Heart right ventricle (tissue), 16 donors: Measurements from ENCODE around the gene USP14. TPM values are rescaled to one million over a fixed set of nuclear protein-coding genes. Genes with fewer than 3 reads are reported as not detected.
A peak's percentile ranks its signal among the peaks of the same experiment; 100 is the strongest.

Experiments
- ATAC-seq, 8 donors: fragments of 200-7000 bp; cut with Tn5 transposase; one replicate each; pipeline ENCODE4 v1.9.1; 2020; ENCODE audit warnings: mild to moderate bottlenecking in 8 of 8, moderate library complexity in 8 of 8, moderate number of reproducible peaks in 1 of 8
- DNase-seq, 2 donors: peaks; one replicate each; pipeline ENCODE4 v3.0.0-alpha.2; 2020
- H3K27ac ChIP-seq, 10 donors: fragments of 200-600 bp; sonication (generic) in 2 of 10; one replicate each; pipeline versions ENCODE4 v1.5.0 to v1.8.0; 2020 to 2022; ENCODE audit warnings: mild to moderate bottlenecking in 3 of 10
- H3K27me3 ChIP-seq, 7 donors: fragments of 200-600 bp; one replicate each; pipeline ENCODE4 v1.8.0; 2021 to 2022; ENCODE audit warnings: mild to moderate bottlenecking in 2 of 7
- H3K36me3 ChIP-seq, 9 donors: fragments of 200-600 bp; sonication (generic) in 1 of 9; one replicate each; pipeline versions ENCODE4 v1.5.0 to v1.8.0; 2020 to 2022; ENCODE audit warnings: mild to moderate bottlenecking in 2 of 9
- H3K4me1 ChIP-seq, 9 donors: fragments of 200-600 bp; sonication (generic) in 1 of 9; one replicate each; pipeline versions ENCODE4 v1.5.0 to v1.8.0; 2020 to 2022; ENCODE audit warnings: mild to moderate bottlenecking in 4 of 9
- H3K4me3 ChIP-seq, 10 donors: fragments of 200-600 bp; sonication (generic) in 2 of 10; one replicate each; pipeline versions ENCODE4 v1.5.0 to v1.8.0; 2020 to 2022; ENCODE audit warnings: mild to moderate bottlenecking in 7 of 10, moderate library complexity in 2 of 10
- H3K9me3 ChIP-seq, 11 donors: fragments of 200-600 bp in 10 of 11; sonication (generic) in 2 of 11; one replicate each; pipeline versions ENCODE4 v1.5.0 to v1.8.0; 2013 to 2022; ENCODE audit warnings: mild to moderate bottlenecking in 2 of 11, control low read depth in 1 of 11, moderate library complexity in 1 of 11
- CTCF ChIP-seq, 9 donors: fragments of 200-600 bp; sonication (generic) in 2 of 9; IDR thresholded peaks; one replicate each; pipeline versions ENCODE4 v1.5.0 to v1.8.0; 2021 to 2022; ENCODE audit warnings: antibody characterized with exemption in 9 of 9, mild to moderate bottlenecking in 5 of 9, moderate library complexity in 1 of 9
- WGBS, 2 donors: extraction: QIAGEN DNeasy Blood & Tissue Kit; methylation state at CpG; one replicate each; pipeline ENCODE4 v1.1.7; 2013; ENCODE audit warnings: inconsistent platforms in 1 of 2; 5-methylcytosine and 5-hydroxymethylcytosine counted together
- intact Hi-C, 10 donors: fragments of 100-400 bp; cut with DNase I; formaldehyde crosslinking; loops; one replicate each; pipeline versions ENCODE4 v1.11.1 to v1.14.2; 2022
- microRNA-seq, 2 donors: library from miRNA; unstranded; fragments of <30 nt; microRNA quantifications; one replicate each; pipeline ENCODE4 v1.2.0, GENCODE V29; 2021
- polyA plus RNA-seq, 2 donors: library from polyadenylated mRNA; stranded (reverse); fragments of 200-250 nt; gene quantifications; one replicate each; pipeline ENCODE4 v1.2.3, GENCODE V29; 2013
- total RNA-seq, 10 donors: library from RNA; stranded (reverse); fragmentation: NEBNext Ultra II Directional in 3 of 10; extraction: Animal tissue kit (Norgen Biotek cat#: 25700) in 3 of 10; gene quantifications; one replicate each; pipeline versions ENCODE4 v1.2.1 to v1.2.4, GENCODE V29; 2021 to 2023
- donor health status: Arrhythmogenic right ventricular cardiomyopathy.
- donor health status: ischemic (EF 13 %, LVEDD 7.1; RV severe dilation, severe dysfunction).
- donor health status: healthy with polysubstance abuse.
- donor health status: DM: no; HTN: yes; CAD: no.
- donor health status: DM: no; HTN: no; CAD: no.
- donor health status: ischemic (EF 25% LVEDD 6.9; RV normal size, moderate dysfunction).
- donor health status: ischemic (EF 25% LVEDD 5.7; RV mildly dilated, moderate dysfunction).
- donor health status: healthy.
- donor health status: DM: yes; HTN: yes; CAD: no.
- donor health status: Ischemic cardiomyopathy.
- donor health status: ischemic (EF 35%, LVEDD 5.7; RV mildly dilated, moderate dysfunction).
- donor health status: nonischemic (EF 11% LVEDD 7.7; RV severe dilation, severe dysfunction).
- donor health status: DM: yes; HTN: yes; CAD: no.
- donor health status: PGD.
- donor health status: ischemic (EF 29% LVEDD 5.4; RV normal size, mild dysfunction).
- donor health status: nonischemic (EF 23%, LVEDD 6.1; RV moderate dilation, normal function).

The USP14 gene
- total and polyA plus RNA-seq, 12 donors = 15.3 to 53.3 (median 48.4) TPM

GRCh38 chr18:260547-260946 is 102.2 kb downstream of the USP14 start:
- intact Hi-C loops = no loop called here
- TF ChIP-seq CTCF (IDR thresholded peaks at IDR 0.05) = no peak

GRCh38 chr18:261398-262073 is 103.2 kb downstream of the USP14 start:
- H3K27me3 ChIP-seq = no peaks in the 10 kb centered on the region
- 95 to 99% methylated on average over 2 of the region's 2 CpGs for WGBS, 2 donors
- ATAC-seq (peak in 1 of 8 donors; percentile 55), DNase-seq (no peak)
- H3K4me3 ChIP-seq = no peak overlapping the region
- no peak overlapping the region for H3K27ac ChIP-seq
- intact Hi-C loops = no loop called here
- peaks cover 0 to 17% (median 5%) of the 10 kb centered on the region in 9 donors for H3K4me1 ChIP-seq
- no peak for TF ChIP-seq CTCF (IDR thresholded peaks at IDR 0.05)
- peaks cover 0 to 91% (median 27%) of the 10 kb centered on the region in 9 donors for H3K36me3 ChIP-seq
- H3K9me3 ChIP-seq = no peaks in the 10 kb centered on the region

More at GRCh38 chr18:260547-260946, 102.2 kb downstream of the USP14 start:
- ATAC-seq (no peak), DNase-seq (no peak)
- H3K4me1 ChIP-seq = peaks cover 0 to 12% (median 0%) of the 10 kb centered on the region in 9 donors
- H3K36me3 ChIP-seq = peaks cover 0 to 99% (median 30%) of the 10 kb centered on the region in 9 donors
- no peak overlapping the region for H3K4me3 ChIP-seq
- WGBS, 2 donors = 82 to 90% methylated on average over 2 of the region's 2 CpGs
- no peaks in the 10 kb centered on the region for H3K27me3 ChIP-seq
- no peaks in the 10 kb centered on the region for H3K9me3 ChIP-seq
- no peak overlapping the region for H3K27ac ChIP-seq

Small RNA genes lying within 50 kb of the gene (microRNA-seq; reads per million reads assigned to microRNA genes)
- 0 reads per million in 2 donors for gene MIR8078

Other genes starting within 250 kb of the USP14 start
- not detected for gene TUBB8B, start 108.9 kb upstream of the USP14 start, total RNA-seq
- gene TUBB8B, start 108.9 kb upstream of the USP14 start, polyA plus RNA-seq = under 1 TPM in 1 of 2 donors, not detected in 1; 0.03 TPM
- 10 to 100 TPM in 5 of 10 donors, 1 to 10 TPM in 5; 7.7 to 14.7 (median 9.8) TPM for gene THOC1, start 109.5 kb downstream of the USP14 start, total RNA-seq
- 10 to 100 TPM in 1 of 2 donors, 1 to 10 TPM in 1; 9.7 to 64.3 TPM for gene THOC1, start 109.5 kb downstream of the USP14 start, polyA plus RNA-seq